Measurements from ENCODE around the gene TMEM201. TPM values are rescaled to one million over a fixed set of nuclear protein-coding genes. Genes with fewer than 3 reads are reported as not detected.
"Not testable (repeated sequence)": the region's sequence is repeated elsewhere in the genome, so short reads cannot be mapped to it uniquely, and the experiment has no call there.

TMEM201 gene, protein sequence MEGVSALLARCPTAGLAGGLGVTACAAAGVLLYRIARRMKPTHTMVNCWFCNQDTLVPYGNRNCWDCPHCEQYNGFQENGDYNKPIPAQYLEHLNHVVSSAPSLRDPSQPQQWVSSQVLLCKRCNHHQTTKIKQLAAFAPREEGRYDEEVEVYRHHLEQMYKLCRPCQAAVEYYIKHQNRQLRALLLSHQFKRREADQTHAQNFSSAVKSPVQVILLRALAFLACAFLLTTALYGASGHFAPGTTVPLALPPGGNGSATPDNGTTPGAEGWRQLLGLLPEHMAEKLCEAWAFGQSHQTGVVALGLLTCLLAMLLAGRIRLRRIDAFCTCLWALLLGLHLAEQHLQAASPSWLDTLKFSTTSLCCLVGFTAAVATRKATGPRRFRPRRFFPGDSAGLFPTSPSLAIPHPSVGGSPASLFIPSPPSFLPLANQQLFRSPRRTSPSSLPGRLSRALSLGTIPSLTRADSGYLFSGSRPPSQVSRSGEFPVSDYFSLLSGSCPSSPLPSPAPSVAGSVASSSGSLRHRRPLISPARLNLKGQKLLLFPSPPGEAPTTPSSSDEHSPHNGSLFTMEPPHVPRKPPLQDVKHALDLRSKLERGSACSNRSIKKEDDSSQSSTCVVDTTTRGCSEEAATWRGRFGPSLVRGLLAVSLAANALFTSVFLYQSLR
- total RNA-seq, result 1 to 10 TPM; 6.0 to 9.6 TPM
- long read RNA-seq, partial matches to known transcripts, result 4 of 12 reads
- long read RNA-seq, other reads (novel, unspliced or antisense), result 8 of 12 reads

- intact Hi-C loops (cut with DNase I, micrococcal nuclease), result no loop called here
- DNase-seq (peak; percentile 90 to 96), ATAC-seq (peak; percentile 92)
These were observed at the start of gene TMEM201 for GRCh38 chr1:9588551-9589143. TSS of gene TMEM201 (plus strand) at chr1:9588911. CDS start at chr1:9588931, 20 bp downstream.

DNA sequence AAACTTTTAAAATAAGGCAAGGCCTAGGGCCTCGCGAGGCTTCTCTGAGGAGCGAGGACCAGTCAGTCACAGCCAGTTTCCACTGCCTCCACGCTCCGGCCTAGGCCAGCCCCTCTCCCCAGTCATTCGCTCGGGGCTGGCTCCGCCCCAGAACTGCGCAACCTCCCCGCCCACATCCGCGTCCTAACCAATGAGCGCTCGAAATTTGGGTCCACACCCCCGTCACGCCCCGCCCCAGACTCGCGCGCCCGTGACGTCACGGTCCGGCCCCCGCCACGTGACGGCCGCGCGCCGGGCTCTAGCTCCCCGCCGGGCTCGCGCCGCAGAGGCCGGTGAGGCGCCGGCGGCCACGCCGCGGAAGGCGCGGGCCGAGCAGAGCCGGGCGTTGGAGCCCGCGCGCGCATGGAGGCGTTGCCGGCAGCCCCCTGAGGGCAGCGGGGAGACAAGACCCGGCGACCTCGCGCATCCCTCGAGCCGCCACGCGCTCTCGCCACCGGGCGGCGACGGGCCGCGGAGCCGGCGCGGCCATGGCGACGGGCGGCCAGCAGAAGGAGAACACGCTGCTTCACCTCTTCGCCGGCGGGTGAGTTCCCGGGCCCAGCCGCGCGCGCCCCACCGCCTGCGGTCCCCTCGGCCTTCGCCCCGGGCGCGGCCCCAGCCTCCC, 49.4 kb upstream of the TMEM201 start, which contains the start of gene SLC25A33:
Gene SLC25A33 (plus strand): TSS at position 301 of the 664 bp plus-strand sequence. CDS start 227 bp downstream, at position 528.
- ATAC-seq (peak; percentile 87), DNase-seq (peak; percentile 97 to 98)
- intact Hi-C loops (cut with DNase I, micrococcal nuclease), result no loop called here

DNA sequence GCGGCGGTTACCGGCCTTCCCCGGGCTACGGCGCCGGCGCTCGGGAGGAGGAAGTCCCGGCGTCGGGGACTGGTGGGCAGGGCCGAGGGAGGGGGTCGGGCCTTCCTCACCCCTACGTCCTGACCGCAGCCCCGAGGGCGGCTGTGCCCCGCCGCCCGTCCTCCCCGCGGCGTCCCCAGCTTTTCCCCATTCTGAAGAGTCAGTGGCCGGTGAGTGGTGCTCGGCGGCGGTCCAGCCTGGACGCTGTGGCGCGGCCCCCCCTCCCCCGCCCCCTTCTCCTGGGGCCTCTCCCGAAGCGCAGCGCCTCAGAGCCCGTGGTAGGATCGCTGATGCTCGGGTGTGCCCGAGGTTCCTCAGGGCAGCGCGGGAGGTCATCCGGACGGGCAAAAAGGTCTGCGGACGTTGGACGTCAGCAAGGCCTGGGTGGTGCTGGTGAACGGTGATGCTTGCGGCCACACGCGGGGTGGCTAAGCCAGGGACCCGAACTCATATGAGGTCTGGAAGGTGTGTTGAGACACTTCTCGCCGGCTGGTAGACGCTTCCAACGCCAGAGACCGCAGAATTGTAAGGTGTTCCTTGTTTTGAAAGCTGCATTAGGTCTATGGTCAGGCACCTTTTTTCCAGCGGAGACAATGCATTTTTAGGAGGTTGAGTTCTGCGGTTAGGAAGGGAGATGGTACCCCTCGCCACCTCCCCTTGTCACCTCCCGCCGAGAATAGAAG, 48.7 kb upstream of the TMEM201 start:
- DNase-seq (peak; percentile 46 to 70), ATAC-seq (peak; percentile 49)

GRCh38 chr1:9542430-9542829, 46.3 kb upstream of the TMEM201 start:
- intact Hi-C loops (cut with DNase I, micrococcal nuclease), result no loop called here
- peak; percentile 30 to 38 for DNase-seq
- no peak for ATAC-seq

More for the DNA sequence above, 48.7 kb upstream of the TMEM201 start:
- intact Hi-C loops (cut with DNase I, micrococcal nuclease), result no loop called here

DNA sequence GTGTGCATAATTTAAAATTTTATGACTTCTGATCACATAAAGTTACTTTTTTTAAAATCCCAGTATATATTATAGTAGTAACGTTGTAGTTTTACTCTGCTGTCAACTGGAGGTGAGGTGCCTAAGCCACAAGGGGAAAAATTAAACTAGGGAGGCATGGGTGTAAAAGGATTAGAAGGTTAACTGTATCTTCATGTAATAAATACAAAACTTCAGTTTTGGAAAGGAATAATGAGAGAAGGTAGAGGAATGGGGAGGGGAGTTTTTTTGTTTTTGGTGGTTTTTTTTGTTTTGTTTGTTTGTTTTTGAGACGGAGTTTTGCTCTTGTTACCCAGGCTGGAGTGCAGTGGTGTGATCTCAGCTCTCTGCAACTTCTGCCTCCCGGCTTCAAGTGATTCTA, 43.8 kb upstream of the TMEM201 start:
- ATAC-seq (no peak), DNase-seq (no peak)
- intact Hi-C loops (cut with DNase I, micrococcal nuclease), result no loop called here

- ATAC-seq (no peak), DNase-seq (no peak)
- intact Hi-C loops (cut with DNase I, micrococcal nuclease), result no loop called here
These were observed 38.7 kb upstream of the TMEM201 start for GRCh38 chr1:9549955-9550546.

GRCh38 chr1:9551984-9552383, 36.7 kb upstream of the TMEM201 start:
- DNase-seq, result no peak
- ATAC-seq, result no peak
- intact Hi-C loops (cut with DNase I, micrococcal nuclease), result no loop called here

- no peak for DNase-seq
- intact Hi-C loops (cut with DNase I, micrococcal nuclease), result no loop called here
- ATAC-seq, result no peak
These were observed 35.0 kb upstream of the TMEM201 start for GRCh38 chr1:9553736-9554144.

GRCh38 chr1:9555942-9556341, 32.8 kb upstream of the TMEM201 start:
- ATAC-seq (peak; percentile 43), DNase-seq (no peak)
- intact Hi-C loops (cut with DNase I, micrococcal nuclease), result no loop called here

- DNase-seq, result no peak
- ATAC-seq, result no peak
- intact Hi-C loops (cut with DNase I, micrococcal nuclease), result no loop called here
These were observed 31.1 kb upstream of the TMEM201 start for GRCh38 chr1:9557624-9558023.

DNA sequence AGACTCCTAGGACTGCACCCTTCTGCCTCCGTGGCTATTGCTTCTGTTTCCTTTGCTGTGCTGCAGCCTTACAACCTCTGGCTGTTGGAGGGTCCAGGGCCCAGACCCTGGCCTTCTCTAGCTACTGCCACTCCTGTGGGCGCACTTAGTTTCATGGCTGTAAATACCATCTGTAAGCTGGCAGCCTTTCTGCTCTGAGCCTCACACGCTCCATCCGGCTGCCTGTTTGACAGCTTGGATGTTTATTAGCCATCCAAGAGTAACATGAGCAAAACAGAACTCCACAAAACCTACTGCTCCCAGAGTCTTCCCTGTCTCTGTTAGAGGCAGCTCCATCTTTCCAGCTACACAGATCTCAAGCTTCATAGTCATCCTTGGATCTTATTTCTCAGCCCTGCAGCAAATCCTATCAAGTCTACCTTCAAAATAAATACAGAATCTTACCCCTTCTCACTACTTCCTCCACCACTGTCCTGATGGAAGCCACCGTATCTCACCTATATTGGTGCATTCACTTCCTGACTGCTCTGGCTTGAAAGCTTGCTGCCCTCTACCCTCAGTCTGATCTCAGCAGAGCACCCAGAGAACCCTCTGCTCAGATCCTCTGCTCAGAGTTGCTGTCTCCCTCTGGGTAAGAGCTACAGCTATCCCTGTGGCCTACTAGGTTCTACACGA, 30.3 kb upstream of the TMEM201 start:
- DNase-seq (no peak), ATAC-seq (no peak)
- intact Hi-C loops (cut with DNase I, micrococcal nuclease), result no loop called here

DNA sequence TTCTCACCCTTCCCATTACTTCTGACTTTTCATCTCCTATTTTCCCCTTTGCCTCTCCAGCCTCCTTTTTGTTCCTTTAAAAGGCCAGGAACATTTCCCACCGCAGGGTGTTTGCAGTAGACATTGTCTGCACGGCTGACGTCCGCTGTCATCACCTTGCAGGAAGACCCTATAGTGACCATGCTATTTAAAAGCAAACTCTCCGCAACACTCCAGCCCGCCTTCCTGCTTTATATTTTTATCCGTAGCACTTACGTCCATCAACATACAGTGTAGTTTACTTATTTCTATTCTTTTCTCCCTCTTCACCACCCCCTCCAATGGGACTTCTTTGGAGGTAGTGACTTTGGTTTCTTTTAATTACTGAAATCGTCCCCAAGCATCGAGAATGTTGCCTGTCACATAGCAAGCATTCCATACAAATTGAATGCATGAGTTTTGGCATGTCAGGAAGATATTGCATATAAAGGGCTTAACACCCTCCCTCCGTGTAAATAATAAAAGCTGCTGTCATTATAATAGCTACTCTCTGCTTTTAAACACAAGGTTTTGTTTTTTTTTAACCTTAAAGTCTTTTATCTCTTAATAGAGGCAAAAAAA, 29.7 kb upstream of the TMEM201 start:
- ATAC-seq (no peak), DNase-seq (no peak)
- intact Hi-C loops (cut with DNase I, micrococcal nuclease), result no loop called here

GRCh38 chr1:9559673-9560072, 29.0 kb upstream of the TMEM201 start:
- DNase-seq (no peak), ATAC-seq (no peak)
- intact Hi-C loops (cut with DNase I, micrococcal nuclease), result no loop called here

GRCh38 chr1:9560090-9560489, 28.6 kb upstream of the TMEM201 start:
- intact Hi-C loops (cut with DNase I, micrococcal nuclease); ATAC-seq; DNase-seq: not testable (repeated sequence)

GRCh38 chr1:9561429-9561828, 27.3 kb upstream of the TMEM201 start:
- ATAC-seq, result peak; percentile 98
- DNase-seq, result peak; percentile 28 to 68
- intact Hi-C loops (cut with DNase I, micrococcal nuclease), result no loop called here

GRCh38 chr1:9569267-9569666, 19.4 kb upstream of the TMEM201 start:
- DNase-seq, result no peak
- no peak for ATAC-seq
- intact Hi-C loops (cut with DNase I, micrococcal nuclease), result no loop called here
